NCI-H345 treated with DMSO at 0.1 percent for 48 hours (cell line): ENCODE measurements around the gene SLC16A12.
"Not testable (repeated sequence)": the region's sequence is repeated elsewhere in the genome, so short reads cannot be mapped to it uniquely, and the experiment has no call there.

ENCODE experiments used
- DNase-seq: peaks from one replicate; lab custom pipeline; 2025; ENCODE audit not compliant: unreplicated experiment; lab: John Stamatoyannopoulos, UW

Gene SLC16A12

DNA sequence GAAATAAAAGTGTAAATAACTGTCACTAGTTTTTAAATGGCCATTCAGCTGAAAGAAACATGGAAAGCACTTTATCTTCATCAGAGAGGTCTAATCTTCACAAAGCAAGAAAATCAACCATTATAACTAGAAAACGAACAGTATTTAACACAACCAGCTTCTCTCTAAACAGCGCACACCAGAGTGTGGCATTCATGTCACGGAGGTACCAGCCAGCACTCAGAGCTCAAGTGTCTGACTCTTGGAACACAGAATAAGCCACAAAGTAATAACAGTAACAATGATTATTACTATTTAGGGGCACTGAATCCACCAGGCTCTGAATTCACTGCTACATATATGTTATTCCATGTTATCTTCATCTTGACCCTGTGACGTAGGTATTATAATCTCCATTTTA lies 60.9 kb downstream of the SLC16A12 start:
- no peak for DNase-seq

- no peak for DNase-seq
Observed at GRCh38 chr10:89471110-89471809, 64.1 kb downstream of the SLC16A12 start.

- no peak for DNase-seq
Observed at GRCh38 chr10:89470628-89471027, 64.8 kb downstream of the SLC16A12 start.

DNA sequence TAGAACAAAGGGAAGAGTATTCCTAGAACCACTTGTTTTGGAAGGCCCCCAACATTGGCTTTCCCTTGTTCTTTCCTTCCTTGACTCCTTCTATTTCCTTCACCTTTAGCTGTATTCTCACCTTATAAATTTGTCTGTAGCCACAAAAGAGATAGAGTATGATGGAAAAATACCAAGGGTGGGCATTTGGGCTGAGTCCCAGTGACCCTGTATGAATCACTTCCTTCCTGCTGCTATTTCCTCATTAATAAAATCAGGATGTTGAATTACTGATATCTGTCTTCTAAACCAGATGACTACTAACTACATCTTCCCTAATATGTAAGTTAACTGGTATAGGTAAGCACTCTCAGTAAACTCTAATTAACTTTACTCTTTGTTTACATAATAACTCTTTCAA lies 65.9 kb downstream of the SLC16A12 start:
- no peak for DNase-seq

GRCh38 chr10:89468191-89468965 lies 67.0 kb downstream of the SLC16A12 start:
- no peak for DNase-seq

DNA sequence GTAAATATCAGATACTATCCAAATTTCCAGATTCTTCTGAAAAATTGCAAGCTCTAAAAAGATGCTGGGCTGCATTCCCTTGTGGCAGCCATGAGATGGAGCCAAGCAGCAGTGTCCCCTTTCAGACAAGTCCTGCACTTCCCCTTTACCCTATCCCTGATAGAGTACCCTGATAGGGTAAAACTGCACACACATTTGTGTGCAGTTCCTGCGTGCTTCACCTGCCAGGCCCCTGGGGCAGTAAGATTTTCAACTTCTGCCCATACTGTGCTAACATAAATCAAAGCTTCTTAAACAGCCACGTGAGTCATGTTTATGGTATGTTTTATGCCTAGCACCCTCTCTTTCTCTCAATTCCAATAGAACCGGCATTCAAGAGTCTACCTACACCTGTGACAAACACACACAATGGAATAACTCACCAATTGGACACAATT lies 68.8 kb downstream of the SLC16A12 start:
- no peak for DNase-seq

- DNase-seq, result no peak
Observed at GRCh38 chr10:89465196-89465595, 70.2 kb downstream of the SLC16A12 start.

GRCh38 chr10:89463846-89464537 lies 71.4 kb downstream of the SLC16A12 start:
- DNase-seq, result no peak

DNA sequence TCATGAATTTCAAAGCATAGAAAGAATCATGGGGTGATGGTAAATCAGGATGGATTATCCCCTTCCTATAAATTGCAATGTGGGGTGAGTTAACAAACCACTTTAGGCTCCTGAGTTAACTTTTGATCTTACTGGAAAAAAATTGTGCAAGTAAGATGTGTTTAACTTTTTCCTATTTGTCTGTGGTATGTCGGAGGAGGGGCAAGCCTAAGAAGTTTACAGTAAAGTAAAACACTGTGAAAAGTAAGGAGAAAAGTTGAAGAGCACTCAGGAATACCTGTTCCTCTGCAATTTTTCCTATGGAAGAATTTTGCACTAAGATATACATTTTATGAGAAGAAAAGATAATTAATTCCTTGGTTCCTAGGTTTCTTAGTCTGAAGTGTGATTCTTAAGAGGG lies 76.6 kb downstream of the SLC16A12 start:
- no peak for DNase-seq

DNA sequence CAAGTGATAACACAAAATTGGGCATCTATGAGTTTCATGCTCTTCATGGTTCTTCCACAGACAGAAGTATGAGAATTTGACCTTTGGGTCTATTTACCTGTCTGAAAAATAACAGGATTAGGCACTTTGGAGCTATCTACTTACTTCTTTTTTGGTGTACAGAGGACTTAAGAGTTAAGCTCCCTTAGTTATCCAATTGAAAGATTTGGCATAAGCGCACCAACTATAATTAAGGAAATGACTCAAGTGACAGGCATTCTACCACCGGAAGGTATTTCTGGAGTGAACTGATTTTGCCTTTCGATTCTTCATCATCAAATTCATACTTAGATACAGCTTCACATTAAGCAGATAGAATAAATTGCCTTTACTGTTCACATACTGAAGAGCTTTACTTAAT lies 77.1 kb downstream of the SLC16A12 start:
- no peak for DNase-seq

DNA sequence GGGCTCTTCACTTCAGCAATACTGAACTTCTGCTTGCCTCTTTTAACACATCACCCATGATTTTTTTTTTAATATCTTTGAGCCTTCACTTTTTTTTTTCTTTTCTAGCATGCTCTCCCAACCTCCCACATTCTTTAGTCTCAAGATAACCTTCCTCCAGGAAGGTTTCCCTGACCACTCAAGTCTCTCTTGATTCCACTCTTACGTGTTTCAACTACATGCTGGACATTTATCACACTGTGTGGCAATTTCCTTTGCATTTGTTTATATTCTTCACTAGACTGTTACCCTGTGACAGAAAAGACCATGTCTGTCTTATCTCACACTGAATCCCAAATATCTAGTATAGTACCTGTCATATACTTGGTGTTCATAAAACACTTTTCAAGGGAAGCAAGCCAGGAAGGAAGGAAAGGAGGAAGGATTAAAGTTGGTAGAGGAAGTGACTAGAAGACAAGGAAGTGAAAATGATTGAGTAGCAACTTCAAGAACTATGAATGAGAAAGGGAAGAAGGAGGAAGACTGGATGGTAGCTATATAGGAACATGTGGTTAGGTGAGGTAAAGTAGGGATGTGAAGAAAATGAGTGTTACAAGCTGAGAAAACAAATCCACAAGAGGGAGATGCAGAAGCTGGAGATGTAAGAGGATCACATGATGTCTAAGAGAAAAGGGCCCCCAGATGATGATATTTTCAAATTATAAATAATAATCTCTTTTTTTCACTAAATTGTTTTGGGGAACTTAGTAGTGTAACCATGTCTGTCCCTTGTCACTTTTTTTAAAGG lies 80.6 kb downstream of the SLC16A12 start:
- DNase-seq, result no peak

DNA sequence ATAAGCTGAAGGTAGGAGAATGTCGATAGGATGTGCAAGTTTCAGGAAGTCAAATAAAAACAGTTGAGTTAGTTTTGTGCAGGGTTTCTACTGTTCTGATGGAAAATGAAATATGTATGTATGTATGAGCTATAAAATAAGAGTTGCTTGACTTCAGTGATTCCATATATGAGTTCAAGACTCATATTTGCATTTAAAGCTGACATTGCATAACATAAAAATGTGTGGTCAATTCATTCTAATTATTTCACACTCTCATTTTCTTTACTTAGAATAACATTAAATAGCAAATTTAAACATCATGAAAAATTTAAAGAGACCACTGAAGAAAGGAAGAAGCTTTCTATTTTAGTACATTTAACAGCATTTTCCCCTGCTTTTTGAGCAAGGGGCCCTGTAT lies 83.2 kb downstream of the SLC16A12 start:
- no peak for DNase-seq

GRCh38 chr10:89450901-89451300 lies 84.5 kb downstream of the SLC16A12 start:
- DNase-seq, result no peak

- DNase-seq, result not testable (repeated sequence)
Observed at GRCh38 chr10:89444819-89445218, 90.6 kb downstream of the SLC16A12 start.

- DNase-seq, result no peak
Observed at GRCh38 chr10:89442289-89442688, 93.1 kb downstream of the SLC16A12 start.

DNA sequence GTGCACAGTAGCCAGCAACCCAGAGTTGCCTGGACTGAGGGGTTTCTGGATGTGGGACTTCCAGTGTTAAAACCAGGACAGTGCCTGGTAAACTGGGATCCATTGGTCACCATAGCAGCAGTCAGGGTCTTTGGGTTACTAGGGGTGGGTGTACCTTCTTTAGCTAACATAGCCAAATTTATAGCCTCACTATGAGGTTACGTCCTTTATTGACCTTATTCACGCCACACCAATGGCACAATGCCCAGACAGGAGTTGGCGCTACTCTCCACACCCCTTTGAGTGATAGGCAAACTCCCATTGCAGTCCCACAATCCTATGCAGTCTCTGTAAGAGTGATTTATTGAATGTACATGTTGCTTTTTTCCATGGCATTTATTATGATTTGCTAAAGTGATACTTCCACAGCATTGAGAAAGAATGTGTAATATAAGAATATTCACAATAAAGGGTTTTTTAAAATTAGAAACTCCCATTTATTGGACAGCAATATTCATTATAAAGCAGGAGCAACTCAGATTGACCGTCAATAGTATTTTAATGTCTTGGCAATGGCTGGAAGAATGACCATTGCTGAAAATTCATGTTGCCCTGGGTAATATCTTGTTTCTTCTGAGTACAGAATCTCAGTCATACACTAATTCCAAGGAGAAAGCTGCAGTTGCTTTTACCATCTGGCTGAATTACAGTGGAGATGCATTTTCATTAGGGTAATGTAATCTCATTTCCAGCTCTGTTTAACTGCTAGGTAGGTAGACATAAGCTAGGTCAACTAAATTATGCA lies 95.0 kb downstream of the SLC16A12 start:
- DNase-seq, result no peak

- DNase-seq, result no peak
Observed at GRCh38 chr10:89438525-89438924, 96.9 kb downstream of the SLC16A12 start.

- DNase-seq, result no peak
Observed at GRCh38 chr10:89431977-89432376, 103.4 kb downstream of the SLC16A12 start.

GRCh38 chr10:89428877-89429276 lies 106.5 kb downstream of the SLC16A12 start:
- no peak for DNase-seq

- no peak for DNase-seq
Observed at GRCh38 chr10:89427629-89428028, 107.8 kb downstream of the SLC16A12 start.
